NCI-H2081 (cell line): Measurements from ENCODE around the gene MITF.

Experiments
- DNase-seq, 2 experiments: peaks; one replicate each; lab custom pipeline; 2025; lab: John Stamatoyannopoulos, UW

MITF gene

GRCh38 chr3:69967156-69967555 is 227.9 kb downstream of the MITF start:
- DNase-seq = no peak

DNA sequence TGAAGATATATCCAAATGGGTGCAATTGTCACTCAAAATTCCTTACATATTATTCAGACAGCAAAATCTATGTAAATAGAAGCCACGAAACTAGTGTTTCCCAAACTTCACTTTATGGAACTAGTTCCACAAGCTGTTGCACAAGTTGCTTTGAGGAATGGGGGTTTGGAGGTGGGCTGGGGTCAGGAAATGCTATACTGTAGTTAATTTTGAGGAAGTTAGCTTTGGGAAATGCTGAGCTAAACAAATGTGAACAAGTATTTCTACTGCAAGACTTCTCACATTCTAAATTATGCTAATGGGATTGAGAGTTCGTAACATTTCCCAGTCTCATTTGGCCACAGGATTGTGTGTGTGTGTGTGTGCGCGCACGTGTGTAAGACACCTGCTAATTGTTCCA is 231.6 kb downstream of the MITF start:
- no peak for DNase-seq

GRCh38 chr3:69972672-69973071 is 233.4 kb downstream of the MITF start:
- DNase-seq = no peak

DNA sequence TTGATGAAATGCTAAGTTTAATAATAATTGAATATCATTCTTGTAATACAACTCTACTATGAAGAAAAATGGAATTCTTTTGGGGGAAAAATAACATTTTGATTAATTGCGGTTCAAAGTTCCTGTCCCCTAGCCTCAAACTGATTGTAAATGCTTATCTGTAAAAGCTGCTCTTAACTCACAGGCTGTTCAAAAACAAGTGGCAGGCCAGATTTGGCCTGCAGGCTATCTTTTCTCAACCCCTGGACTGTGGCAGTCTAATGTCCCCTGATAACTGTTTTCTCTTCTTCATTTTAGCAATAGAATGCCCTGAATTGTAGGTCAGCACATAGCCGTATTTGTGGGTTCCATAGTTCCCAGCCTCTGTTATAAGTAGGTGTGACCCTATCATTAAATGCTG is 236.8 kb downstream of the MITF start:
- DNase-seq = no peak

DNA sequence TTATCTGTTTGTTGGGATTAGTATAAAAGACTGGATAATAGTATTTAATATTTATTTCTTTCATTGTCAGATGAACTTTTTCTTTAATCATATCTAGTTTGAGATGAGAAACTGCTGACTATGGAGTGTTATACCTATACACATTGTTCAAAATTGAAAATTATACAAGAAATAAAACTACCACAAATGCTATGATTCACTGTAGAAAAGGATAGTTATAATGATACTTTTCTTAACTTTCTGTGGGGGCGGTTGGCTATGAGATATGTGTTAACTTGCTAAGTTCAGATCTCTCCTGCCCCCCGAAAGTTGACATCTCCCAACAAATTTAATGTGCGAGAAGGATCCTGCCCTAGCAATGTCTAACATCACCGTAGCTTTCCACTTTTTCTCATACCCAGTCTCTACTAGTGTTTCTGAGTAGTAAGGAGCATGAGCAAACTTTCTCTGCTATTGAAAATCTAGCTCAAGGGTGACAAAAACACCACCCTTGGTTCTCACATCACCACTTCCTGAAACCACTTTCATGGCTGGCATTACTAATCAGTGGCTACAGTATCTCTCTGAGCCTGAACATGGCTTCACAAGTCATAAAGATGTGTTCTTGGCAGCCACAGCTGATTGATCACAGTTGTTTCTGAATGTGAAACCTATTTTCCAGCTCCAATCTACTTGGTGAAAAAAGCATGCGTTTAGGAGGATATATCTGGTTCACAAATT is 244.4 kb downstream of the MITF start:
- no peak for DNase-seq

- DNase-seq = no peak
Observed at GRCh38 chr3:69985266-69985665, 246.0 kb downstream of the MITF start.

DNA sequence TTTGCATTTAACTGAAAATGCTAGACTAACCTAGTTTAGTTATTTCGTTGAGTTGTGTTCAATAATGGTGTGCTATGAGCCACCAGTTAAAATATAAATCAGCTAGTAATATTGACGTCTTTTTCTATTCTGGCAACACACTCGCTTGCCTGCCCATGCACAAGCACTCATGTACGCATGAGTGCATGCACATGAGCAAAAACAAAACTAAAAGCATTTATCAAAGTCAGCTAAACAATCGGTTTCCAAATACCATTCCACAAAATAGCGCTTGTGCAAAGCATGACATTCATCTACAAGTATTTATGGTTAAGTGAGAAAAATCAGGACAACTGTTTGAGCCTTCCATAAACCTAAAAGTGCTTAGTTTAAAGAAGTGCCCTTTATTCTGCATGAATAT is 247.2 kb downstream of the MITF start:
- DNase-seq = no peak

DNA sequence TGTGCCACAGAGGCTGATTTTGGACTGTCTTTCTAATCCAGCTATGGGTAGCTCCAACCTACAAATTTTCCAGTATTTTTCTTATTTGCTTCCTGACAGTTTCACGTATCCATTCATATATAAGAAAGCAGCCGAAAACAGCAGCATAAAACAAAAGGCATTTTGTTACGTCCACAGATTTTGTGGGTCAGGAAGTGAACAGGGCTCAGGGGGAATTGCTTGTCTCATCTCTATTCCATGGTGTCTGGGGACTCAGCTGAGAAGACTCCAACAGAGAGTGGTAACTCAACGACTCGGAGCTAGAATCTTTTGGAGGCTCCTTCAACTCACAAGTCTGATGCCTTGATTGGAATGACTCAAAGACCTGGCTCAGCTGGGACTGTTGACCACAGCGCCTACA is 248.6 kb downstream of the MITF start:
- DNase-seq = no peak

DNA sequence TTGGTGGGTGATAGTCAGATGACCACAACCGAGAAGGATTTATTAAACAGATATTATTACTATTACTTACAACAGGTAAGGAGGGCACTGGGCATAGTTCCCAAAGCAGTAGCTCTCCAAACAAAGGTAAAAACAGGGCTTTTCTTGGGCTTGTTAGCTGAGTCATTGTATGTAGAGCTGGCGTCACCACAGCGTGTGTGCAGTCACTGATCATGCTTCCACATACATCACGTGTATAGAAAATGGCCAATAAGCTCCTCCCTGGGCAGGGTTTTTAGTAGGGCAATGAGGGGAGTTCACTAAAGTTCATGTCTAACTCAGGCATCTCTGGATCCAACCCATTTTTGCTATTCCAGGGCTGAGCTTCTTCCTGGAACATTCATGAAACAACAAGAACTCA is 254.5 kb downstream of the MITF start:
- no peak for DNase-seq

DNA sequence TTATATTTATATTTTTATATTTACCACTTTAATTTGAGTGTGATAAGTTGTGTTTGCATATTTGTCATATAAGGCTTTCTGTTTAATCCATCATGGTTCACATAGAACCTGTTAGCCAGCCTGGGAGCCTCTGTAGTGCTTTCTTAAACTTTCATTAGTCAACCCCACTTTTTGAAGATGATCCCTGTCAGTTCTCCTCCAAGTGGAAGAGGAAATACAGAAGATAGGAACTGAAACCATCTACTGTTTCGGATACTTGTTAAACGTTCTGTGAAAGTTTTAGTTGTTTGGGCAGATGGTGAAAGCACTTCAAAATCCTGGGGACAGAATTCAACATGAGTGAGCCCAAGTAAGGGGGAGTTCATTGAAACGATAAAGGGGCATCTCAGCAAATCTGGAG is 255.7 kb downstream of the MITF start:
- DNase-seq = no peak

DNA sequence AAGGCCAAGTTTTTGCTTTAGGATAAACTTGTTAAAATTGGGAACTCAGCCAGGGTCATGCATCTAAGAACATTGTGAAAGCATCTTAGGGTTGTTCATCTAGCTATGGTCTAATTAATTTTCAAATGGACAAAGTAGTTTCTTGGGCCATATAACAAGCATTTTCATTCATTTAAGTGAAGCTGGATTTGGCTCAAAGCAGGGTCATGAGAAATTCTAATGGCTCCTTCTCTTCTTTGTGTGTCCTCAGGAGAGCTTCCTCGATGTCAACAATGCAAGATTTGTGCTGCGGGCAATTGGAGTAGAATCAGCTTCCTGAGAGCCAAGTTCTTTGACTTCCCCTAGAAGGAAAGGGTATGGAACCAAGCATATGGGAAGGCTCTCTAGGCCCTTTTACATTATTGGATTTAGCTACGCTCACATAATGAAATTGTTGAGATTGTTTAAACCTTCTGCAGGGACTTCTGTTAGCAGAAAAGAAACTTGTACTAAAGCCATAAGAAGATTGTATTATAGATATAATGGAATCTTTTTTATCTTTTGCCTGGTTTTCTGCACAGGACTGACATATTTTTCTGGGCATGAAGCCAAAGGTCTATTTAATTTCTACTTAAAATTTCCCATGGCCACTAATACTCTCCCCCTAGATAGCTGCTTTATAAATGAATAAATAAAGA is 258.5 kb downstream of the MITF start:
- DNase-seq = no peak

DNA sequence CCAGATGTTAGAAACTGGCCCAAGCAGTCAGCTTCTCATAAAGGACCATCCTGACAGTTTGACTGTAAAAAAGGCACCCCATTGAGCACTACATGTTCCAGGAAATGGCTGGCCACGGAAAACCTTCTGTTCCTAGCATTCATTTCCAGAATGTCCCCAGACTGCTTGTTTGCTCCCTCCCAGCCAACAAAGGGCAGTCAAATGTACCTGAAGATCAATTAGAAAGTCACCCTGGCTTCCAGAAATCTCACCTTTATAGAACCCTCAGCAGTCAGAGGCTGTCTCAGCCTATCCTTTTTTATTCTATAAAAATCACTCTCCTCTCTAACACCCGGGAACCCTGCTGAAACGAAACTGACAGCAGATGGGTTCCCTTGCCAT is 259.5 kb downstream of the MITF start:
- no peak for DNase-seq

- DNase-seq = peak; percentile 89 to 91
Observed at GRCh38 chr3:69999140-70000027, 260.1 kb downstream of the MITF start, which contains the start of gene SAMMSON. Gene SAMMSON (plus strand): TSS chr3:69999733.

- DNase-seq = peak; percentile 32 to 57
Observed at GRCh38 chr3:70000028-70000410, 260.8 kb downstream of the MITF start.

DNA sequence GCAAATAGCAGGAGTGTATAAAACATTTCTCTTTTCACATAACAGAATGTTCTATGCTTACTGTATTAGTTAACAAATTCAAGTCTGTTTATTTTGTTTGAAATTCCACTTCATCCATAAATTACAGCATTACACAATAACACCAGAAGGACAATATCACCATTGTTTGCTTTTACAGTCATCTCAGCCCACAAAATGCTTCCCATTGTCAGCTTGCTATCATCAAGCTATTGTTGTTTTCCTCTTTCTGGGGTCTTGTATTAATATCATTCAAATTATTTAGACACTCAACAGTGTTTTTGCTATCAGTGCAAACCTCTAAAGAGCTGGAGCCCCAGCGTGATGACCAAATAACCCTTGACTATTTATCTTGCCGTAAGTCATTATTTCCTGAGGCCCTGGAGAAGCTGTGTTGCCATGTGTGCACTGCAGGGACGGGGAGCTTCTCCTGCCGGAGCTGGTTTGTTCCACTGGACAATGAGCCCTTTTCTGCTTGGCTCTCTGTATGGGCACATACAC is 261.4 kb downstream of the MITF start:
- peak; percentile 36 to 62 for DNase-seq

DNA sequence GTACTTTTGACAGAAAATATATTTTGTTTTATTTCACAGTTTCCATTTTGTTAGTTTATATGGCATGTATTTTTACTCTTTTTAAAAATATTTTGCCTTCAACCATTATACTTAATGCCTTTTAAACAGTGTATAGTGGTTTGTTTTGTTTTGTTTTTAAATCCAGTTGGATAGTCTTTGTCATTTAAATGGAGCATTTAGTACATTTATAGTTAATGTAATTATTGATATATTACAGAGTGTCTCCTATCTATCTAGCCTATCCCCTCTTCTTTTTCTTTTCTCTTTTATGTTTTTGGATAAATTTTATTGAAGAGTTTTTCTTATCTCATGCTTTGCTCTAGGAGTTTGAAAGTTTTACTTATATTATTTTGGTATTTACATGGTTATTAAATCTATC is 263.9 kb downstream of the MITF start:
- no peak for DNase-seq

DNA sequence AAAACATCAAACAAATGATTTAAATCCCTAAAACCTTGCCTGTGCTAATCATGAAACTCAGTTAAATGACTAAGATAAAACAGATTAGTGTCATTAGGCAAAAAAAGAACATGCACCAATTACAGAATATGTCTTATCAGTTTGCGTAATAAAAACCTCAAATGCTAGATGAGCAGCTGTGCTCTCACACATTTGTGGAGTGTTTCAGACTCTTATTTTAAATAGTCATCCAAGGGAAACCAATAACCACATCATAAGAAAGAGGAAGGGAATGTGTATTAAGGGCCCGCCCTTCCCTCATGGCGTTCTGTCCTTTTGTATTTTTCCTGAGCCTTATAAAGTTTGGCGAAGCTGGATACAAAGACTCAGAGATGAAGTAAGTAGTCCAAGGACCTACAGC is 266.8 kb downstream of the MITF start:
- DNase-seq = no peak

DNA sequence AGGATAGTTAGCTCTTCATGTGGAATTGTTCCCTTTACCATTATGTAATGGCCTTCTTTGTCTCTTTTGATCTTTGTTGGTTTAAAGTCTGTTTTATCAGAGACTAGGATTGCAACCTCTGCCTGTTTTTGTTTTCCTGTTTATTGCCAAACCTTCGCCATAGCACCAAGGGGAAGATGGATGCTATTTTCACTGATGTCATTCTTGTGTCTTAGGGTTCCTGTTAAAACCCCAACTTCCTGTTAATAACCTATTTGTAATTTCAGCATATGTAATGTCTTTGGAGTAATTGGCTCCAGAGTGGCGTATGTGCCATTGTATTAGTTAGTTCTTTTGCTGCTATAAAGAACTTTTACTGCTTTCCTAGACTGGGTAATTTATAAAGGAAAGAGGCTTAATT is 271.1 kb downstream of the MITF start:
- no peak for DNase-seq

- peak in 1 of 2 experiments; percentile 1 for DNase-seq
Observed at GRCh38 chr3:70011582-70011981, 272.3 kb downstream of the MITF start.
